HG02884 (cell line): ENCODE results near the gene TIMM13.

ENCODE experiments used
- ATAC-seq: cut with Tn5 transposase; IDR thresholded peaks from one replicate; pipeline ENCODE4 v1.9.1; 2021; ENCODE audit warnings: mild to moderate bottlenecking, moderate library complexity; ENCODE audit not compliant: unreplicated experiment

The TIMM13 gene

GRCh38 chr19:2387367-2388288, 39.8 kb downstream of the TIMM13 start:
- ATAC-seq: no peak

- ATAC-seq: no peak
Measured at GRCh38 chr19:2385053-2385721, 42.2 kb downstream of the TIMM13 start.

GRCh38 chr19:2382530-2383222, 44.7 kb downstream of the TIMM13 start:
- no peak for ATAC-seq

- no peak for ATAC-seq
Measured at GRCh38 chr19:2381148-2381820, 46.1 kb downstream of the TIMM13 start.

- ATAC-seq: no peak
Measured at GRCh38 chr19:2380567-2380966, 46.8 kb downstream of the TIMM13 start.

- no peak for ATAC-seq
Measured at GRCh38 chr19:2376784-2377519, 50.4 kb downstream of the TIMM13 start.
